HG02943 (cell line): Measurements from ENCODE around the gene NDN.

Experiments used
- ATAC-seq: cut with Tn5 transposase; IDR thresholded peaks from one replicate; pipeline ENCODE4 v1.9.1; 2021; ENCODE audit warnings: mild to moderate bottlenecking, low read depth, moderate library complexity; ENCODE audit not compliant: unreplicated experiment

Gene NDN

GRCh38 chr15:23644829-23645228, 42.3 kb downstream of the NDN start:
- ATAC-seq, result no peak

GRCh38 chr15:23642413-23643044, 44.6 kb downstream of the NDN start:
- no peak for ATAC-seq
